Keratinocyte (primary cell): ENCODE data around the gene PFKM.

Experiments
- CTCF ChIP-seq, 3 experiments: IDR thresholded peaks in 1 of 3; conservative IDR thresholded peaks in 1 of 3; optimal IDR thresholded peaks in 1 of 3; 2 replicates in 2 of 3; 3 replicates in 1 of 3; pipeline versions ENCODE3 to v1.5.1; 2011; ENCODE audit warnings: low read length in 3 of 3, mild to moderate bottlenecking in 3 of 3, moderate library complexity in 2 of 3, control low read depth in 1 of 3, inconsistent platforms in 1 of 3; ENCODE audit not compliant: insufficient read depth in 2 of 3; ENCODE audit errors: extremely low read depth in 1 of 3
- EZH2 ChIP-seq: IDR thresholded peaks from one replicate; pipeline ENCODE4 v1.6.1; 2012; ENCODE audit warnings: inconsistent platforms, mild to moderate bottlenecking, low read length, moderate library complexity

- TF ChIP-seq CTCF (optimal IDR thresholded peaks at IDR 0.05 in 1 of 3, IDR thresholded peaks at IDR 0.05 in 1 of 3, conservative IDR thresholded peaks at IDR 0.05 in 1 of 3; ENCODE audit: extremely low read depth in 1 of 3, insufficient read depth in 2 of 3, low read length in 3 of 3) (no peak), EZH2 (no peak)
These were observed 23.9 kb downstream of the PFKM start for GRCh38 chr12:48142818-48143674.
